IPS-20b (cell line): Measurements from ENCODE around the gene GARIN3.
"Not testable (repeated sequence)": the region's sequence is repeated elsewhere in the genome, so short reads cannot be mapped to it uniquely, and the experiment has no call there.

Experiments used
- H3K27ac ChIP-seq: one replicate; pipeline ENCODE4 v1.5.1; 2013; ENCODE audit warnings: low read length
- H3K27me3 ChIP-seq: 2 replicates; pipeline ENCODE4 v1.6.1; 2013; ENCODE audit warnings: mild to moderate bottlenecking, low read length, inconsistent platforms; ENCODE audit not compliant: insufficient read depth
- H3K36me3 ChIP-seq: 2 replicates; pipeline ENCODE4 v1.6.1; 2013; ENCODE audit warnings: low read depth, mild to moderate bottlenecking, inconsistent platforms, low read length, moderate library complexity; ENCODE audit not compliant: insufficient read depth
- H3K4me1 ChIP-seq: 2 replicates; pipeline ENCODE4 v1.6.1; 2013; ENCODE audit warnings: mild to moderate bottlenecking, control low read depth, inconsistent platforms, low read length, moderate library complexity; ENCODE audit not compliant: insufficient read depth
- H3K4me3 ChIP-seq: 2 replicates; pipeline ENCODE4 v1.5.1; 2013; ENCODE audit warnings: mild to moderate bottlenecking, low read length, inconsistent platforms
- H3K9ac ChIP-seq: 2 replicates; pipeline ENCODE4 v1.6.1; 2013; ENCODE audit warnings: low read depth, mild to moderate bottlenecking, inconsistent platforms, low read length, moderate library complexity
- H3K9me3 ChIP-seq: 2 replicates; pipeline ENCODE4 v1.6.1; 2013; ENCODE audit warnings: mild to moderate bottlenecking, low read depth, low read length, inconsistent platforms; ENCODE audit not compliant: insufficient read depth

GARIN3 gene

GRCh38 chr5:157166214-157167213, at the start of gene GARIN3:
Gene GARIN3, minus strand, starts transcription at chr5:157166264. Its CDS starts 96 bp downstream, at chr5:157166168.
- no peak within 1 kb of the TSS for H3K4me3 ChIP-seq
- H3K9me3 ChIP-seq = no peaks in the 10 kb centered on the region
- H3K4me1 ChIP-seq = no peaks in the 10 kb centered on the region
- no peak within 1 kb of the TSS for H3K9ac ChIP-seq
- H3K27ac ChIP-seq = no peak within 1 kb of the TSS
- no peaks in the 10 kb centered on the region for H3K36me3 ChIP-seq
- H3K27me3 ChIP-seq = no peaks in the 10 kb centered on the region

- Histone ChIP-seq H3K36me3 (no peaks in the 10 kb centered on the region), H3K27me3 (no peaks in the 10 kb centered on the region), H3K9me3 (no peaks in the 10 kb centered on the region), H3K9ac (no peak overlapping the region), H3K27ac (no peak overlapping the region), H3K4me1 (no peaks in the 10 kb centered on the region), H3K4me3 (no peak overlapping the region)
These were observed 49.6 kb upstream of the GARIN3 start for GRCh38 chr5:157215514-157216167.

DNA sequence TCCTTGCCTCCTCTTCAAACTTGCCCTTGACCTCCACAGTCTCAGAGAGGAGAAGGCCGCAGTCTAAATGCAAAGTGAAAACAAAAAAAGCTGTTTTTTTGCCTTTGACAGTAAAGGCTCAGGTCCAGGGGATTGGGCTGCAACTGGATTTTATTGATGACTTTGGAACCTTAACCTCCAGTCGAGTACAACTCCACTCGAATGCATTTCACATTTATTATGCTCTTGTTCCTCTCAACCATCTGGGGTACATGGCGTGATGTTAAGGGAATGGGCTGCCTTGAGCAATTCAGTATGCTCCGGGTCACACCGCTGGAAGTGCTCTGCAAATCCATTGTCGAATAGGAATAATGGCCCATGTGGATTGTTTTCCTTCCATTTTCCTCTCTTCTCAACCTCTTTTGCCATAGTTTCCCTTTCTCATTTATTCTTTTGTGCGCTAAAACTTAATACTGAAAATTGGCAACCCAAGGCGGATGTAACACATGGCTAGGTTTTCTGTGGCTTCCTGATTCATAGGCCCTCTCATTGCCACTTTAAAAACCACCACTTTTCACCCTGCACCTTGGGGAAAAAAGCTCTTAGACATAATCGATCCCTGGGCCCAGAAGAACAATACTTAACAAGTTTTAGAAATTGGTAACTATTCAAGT, 48.9 kb upstream of the GARIN3 start:
- no peaks in the 10 kb centered on the region for H3K4me1 ChIP-seq
- H3K4me3 ChIP-seq = no peak overlapping the region
- H3K27ac ChIP-seq = no peak overlapping the region
- no peaks in the 10 kb centered on the region for H3K27me3 ChIP-seq
- H3K9me3 ChIP-seq = no peaks in the 10 kb centered on the region
- H3K9ac ChIP-seq = no peak overlapping the region
- H3K36me3 ChIP-seq = no peaks in the 10 kb centered on the region

DNA sequence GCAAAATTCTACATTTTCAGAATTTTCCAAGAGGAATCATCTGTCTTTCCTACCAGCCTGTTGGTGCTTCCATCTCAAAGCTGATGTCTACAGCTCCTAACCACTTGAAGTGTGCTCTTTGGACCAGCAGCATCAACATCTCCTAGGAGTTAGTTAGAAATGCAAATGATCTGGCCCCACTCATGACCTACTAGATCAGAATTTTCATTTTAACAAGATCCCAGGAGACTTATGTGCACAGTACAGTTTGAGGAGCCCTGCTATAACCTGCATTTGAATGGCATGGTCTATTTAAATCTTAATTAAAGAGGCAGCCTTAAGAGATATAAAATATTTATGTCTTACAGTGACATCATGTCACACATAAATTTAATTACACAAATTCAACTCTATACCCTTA, 48.4 kb upstream of the GARIN3 start:
- H3K4me1 ChIP-seq = no peaks in the 10 kb centered on the region

DNA sequence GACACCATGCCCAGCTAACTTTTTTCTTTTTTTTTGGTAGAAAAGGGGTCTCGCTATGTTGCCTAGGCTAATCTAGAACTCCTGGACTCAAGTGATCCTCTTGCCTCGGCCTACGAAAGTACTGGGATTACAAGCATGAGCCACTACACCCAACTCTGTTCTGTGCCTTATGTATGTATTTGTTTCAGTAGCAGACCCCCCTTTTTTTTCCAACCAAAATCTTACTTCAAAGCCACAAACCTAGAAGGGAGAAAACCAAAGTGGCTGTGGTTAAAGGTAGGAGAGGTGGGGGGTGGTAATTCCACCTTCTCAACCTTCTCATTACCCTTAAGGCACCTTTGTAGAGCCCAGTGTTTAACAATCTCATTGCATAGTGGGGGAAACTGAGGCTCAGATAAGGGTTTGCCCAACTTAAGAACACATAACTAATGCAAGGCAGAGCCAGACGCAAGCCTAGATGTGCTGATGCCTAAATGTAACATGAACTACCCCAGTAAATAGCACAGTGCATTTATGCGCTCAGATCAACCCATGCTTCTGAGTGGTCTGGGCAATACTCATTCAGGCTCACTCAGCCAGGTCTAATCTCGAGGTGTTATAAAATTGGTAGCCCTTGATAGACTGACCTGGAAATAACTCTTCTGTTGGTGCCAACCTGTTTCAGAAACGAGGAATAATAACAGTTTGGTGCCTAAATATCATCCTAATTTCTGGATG, 47.6 kb upstream of the GARIN3 start:
- Histone ChIP-seq H3K27ac (no peak overlapping the region), H3K9me3 (no peaks in the 10 kb centered on the region), H3K36me3 (no peaks in the 10 kb centered on the region), H3K27me3 (no peaks in the 10 kb centered on the region), H3K4me3 (no peak overlapping the region), H3K9ac (no peak overlapping the region), H3K4me1 (no peaks in the 10 kb centered on the region)

More for the DNA sequence above, 48.4 kb upstream of the GARIN3 start:
- H3K27ac ChIP-seq = no peak overlapping the region
- no peak overlapping the region for H3K4me3 ChIP-seq
- H3K36me3 ChIP-seq = no peaks in the 10 kb centered on the region
- H3K27me3 ChIP-seq = no peaks in the 10 kb centered on the region
- no peaks in the 10 kb centered on the region for H3K9me3 ChIP-seq
- H3K9ac ChIP-seq = no peak overlapping the region

DNA sequence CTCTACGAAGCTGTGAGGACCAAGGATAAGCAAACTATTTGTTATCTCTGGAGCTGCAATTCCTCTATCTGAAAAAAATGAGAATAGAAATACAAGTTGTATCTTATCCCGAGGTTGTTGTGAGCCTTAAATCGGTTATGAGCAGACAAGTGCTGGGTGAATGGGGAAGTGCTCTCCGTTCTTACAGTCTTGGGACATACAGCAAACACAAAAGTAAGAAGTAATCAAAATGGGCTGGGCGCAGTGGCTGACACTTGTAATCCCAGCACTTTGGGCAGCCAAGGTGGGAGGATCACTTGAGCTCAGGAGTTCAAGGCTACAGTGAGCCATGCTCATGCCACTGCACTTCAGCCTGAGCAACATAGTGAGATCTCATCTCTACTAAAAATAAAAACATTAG, 46.2 kb upstream of the GARIN3 start:
- Histone ChIP-seq H3K4me1 (no peaks in the 10 kb centered on the region), H3K27ac (no peak overlapping the region), H3K9me3 (no peaks in the 10 kb centered on the region), H3K4me3 (no peak overlapping the region), H3K27me3 (no peaks in the 10 kb centered on the region), H3K36me3 (no peaks in the 10 kb centered on the region), H3K9ac (no peak overlapping the region)

GRCh38 chr5:157210652-157211051, 44.6 kb upstream of the GARIN3 start:
- not testable (repeated sequence) for H3K4me1 ChIP-seq, H3K9ac ChIP-seq, H3K36me3 ChIP-seq, H3K27me3 ChIP-seq, H3K9me3 ChIP-seq, H3K27ac ChIP-seq, H3K4me3 ChIP-seq

DNA sequence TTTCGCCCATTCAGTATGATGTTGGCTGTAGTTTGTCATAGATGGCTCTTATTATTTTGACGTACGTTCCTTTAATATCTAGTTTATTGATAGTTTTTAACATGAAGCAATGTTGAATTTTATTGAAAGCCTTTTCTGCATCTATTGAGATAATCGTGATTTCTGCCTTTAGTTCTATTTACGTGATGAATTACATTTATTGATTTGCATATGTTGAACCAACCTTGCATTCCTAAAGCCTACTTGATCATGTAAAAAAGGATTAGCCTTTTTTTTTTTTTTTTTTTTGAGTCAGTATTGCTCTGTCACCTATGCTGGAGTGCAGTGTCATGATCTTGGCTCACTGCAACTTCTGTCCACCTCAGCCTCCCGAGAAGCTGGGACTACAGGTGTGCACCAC, 39.6 kb upstream of the GARIN3 start:
- H3K9ac ChIP-seq = no peak overlapping the region
- H3K4me3 ChIP-seq = no peak overlapping the region
- H3K27ac ChIP-seq = no peak overlapping the region
- H3K9me3 ChIP-seq = no peaks in the 10 kb centered on the region
- no peaks in the 10 kb centered on the region for H3K27me3 ChIP-seq
- no peaks in the 10 kb centered on the region for H3K36me3 ChIP-seq
- H3K4me1 ChIP-seq = no peaks in the 10 kb centered on the region

DNA sequence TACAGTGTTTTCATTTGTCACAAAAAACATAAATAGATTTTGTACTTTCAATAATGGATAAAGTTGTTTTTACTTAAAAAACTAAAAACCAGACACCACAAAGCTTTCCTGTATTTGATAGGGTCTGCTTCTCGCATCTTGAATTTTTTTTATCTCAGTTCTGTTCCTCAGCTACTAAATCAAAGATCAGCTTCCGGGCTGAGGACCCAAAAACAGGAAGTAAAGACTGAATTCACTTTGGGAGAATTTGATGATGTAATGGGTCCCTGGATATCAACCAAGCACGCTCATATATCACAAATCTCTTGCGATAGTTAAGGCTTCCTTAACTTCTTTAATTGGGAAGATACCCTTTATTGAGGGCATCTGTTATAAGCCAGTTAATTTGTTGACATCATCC, 38.7 kb upstream of the GARIN3 start:
- no peaks in the 10 kb centered on the region for H3K27me3 ChIP-seq
- no peaks in the 10 kb centered on the region for H3K4me1 ChIP-seq
- no peaks in the 10 kb centered on the region for H3K36me3 ChIP-seq
- no peaks in the 10 kb centered on the region for H3K9me3 ChIP-seq
- H3K27ac ChIP-seq = no peak overlapping the region
- no peak overlapping the region for H3K4me3 ChIP-seq
- H3K9ac ChIP-seq = no peak overlapping the region

DNA sequence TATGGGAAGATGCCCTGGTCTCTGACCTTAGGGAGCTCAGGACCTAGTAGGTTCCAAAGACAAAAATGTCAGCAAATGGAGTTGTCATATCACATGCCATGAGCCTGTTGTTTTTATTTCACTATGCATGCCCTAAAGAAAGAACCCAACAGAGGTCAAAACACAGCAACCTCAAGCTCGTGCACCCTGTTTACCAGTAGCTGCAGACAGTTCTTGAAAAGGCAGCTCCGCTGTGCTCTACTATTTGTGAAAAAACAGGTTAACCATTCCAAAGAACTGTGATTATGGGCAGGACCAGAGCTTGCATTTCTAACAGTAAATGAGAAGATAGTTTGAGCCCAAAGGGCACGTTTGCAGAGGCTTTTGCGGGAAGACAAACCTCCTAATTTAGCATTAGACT, 37.4 kb upstream of the GARIN3 start:
- H3K27me3 ChIP-seq = no peaks in the 10 kb centered on the region
- no peaks in the 10 kb centered on the region for H3K36me3 ChIP-seq
- no peaks in the 10 kb centered on the region for H3K4me1 ChIP-seq
- no peak overlapping the region for H3K27ac ChIP-seq
- H3K9me3 ChIP-seq = no peaks in the 10 kb centered on the region
- no peak overlapping the region for H3K4me3 ChIP-seq
- H3K9ac ChIP-seq = no peak overlapping the region

- Histone ChIP-seq H3K4me1 (no peaks in the 10 kb centered on the region), H3K27me3 (no peaks in the 10 kb centered on the region), H3K9ac (no peak overlapping the region), H3K36me3 (no peaks in the 10 kb centered on the region), H3K27ac (no peak overlapping the region), H3K4me3 (no peak overlapping the region), H3K9me3 (no peaks in the 10 kb centered on the region)
These were observed 35.8 kb upstream of the GARIN3 start for GRCh38 chr5:157201857-157202256.
